ENCODE measurements around the gene PCSK7. TPM values are rescaled to one million over a fixed set of nuclear protein-coding genes. Genes with fewer than 3 reads are reported as not detected.

Gene PCSK7
- total and polyA plus RNA-seq, 12 donors, result 22.6 to 54.4 (median 42.2) TPM

GRCh38 chr11:117201658-117202305 is 30.1 kb downstream of the PCSK7 start:
- Histone ChIP-seq H3K4me1 (replicated peaks in 1 of 2) (peaks cover 16 to 22% of the 10 kb centered on the region in 2 donors), H3K9me3 (replicated peaks in 1 of 3) (no peaks in the 10 kb centered on the region), H3K36me3 (replicated peaks in 1 of 2) (peaks cover 0 to 38% of the 10 kb centered on the region in 2 donors), H3K4me3 (peak overlapping the region in 1 of 4 donors; percentile 47), H3K27ac (peak overlapping the region in 4 of 5 donors; percentile 33 to 92 (median 77)), H3K27me3 (no peaks in the 10 kb centered on the region)
- intact Hi-C loops (cut with DNase I), result no loop called here
- DNase-seq, result no peak
- TF ChIP-seq CTCF (IDR thresholded peaks at IDR 0.05) (no peak), POLR2A (IDR thresholded peaks at IDR 0.05) (no peak)
- whole genome bisulfite sequencing, 4 donors, result 50 to 72% (median 63%) methylated on average over 2 to 14 of the region's 14 CpGs

- intact Hi-C loops (cut with DNase I), result no loop called here
- WGBS, 4 donors, result 44 to 64% (median 47%) methylated on average over 12 of the region's 12 CpGs
- Histone ChIP-seq H3K4me3 (peak overlapping the region in 1 of 4 donors; percentile 47), H3K9me3 (replicated peaks in 1 of 3) (no peaks in the 10 kb centered on the region), H3K4me1 (replicated peaks in 1 of 2) (peaks cover 16 to 22% of the 10 kb centered on the region in 2 donors), H3K36me3 (replicated peaks in 1 of 2) (peaks cover 0 to 41% of the 10 kb centered on the region in 2 donors), H3K27ac (peak overlapping the region in 4 of 5 donors; percentile 48 to 92 (median 77)), H3K27me3 (no peaks in the 10 kb centered on the region)
- TF ChIP-seq CTCF (IDR thresholded peaks at IDR 0.05) (no peak), POLR2A (IDR thresholded peaks at IDR 0.05) (no peak)
- DNase-seq, result no peak
These were observed 30.8 kb downstream of the PCSK7 start for GRCh38 chr11:117200813-117201657.

GRCh38 chr11:117199916-117200812 is 31.7 kb downstream of the PCSK7 start:
- Histone ChIP-seq H3K4me3 (peak overlapping the region in 1 of 4 donors; percentile 47), H3K27ac (peak overlapping the region in 4 of 5 donors; percentile 48 to 92 (median 77)), H3K4me1 (replicated peaks in 1 of 2) (peaks cover 12 to 18% of the 10 kb centered on the region in 2 donors), H3K27me3 (no peaks in the 10 kb centered on the region), H3K9me3 (replicated peaks in 1 of 3) (no peaks in the 10 kb centered on the region), H3K36me3 (replicated peaks in 1 of 2) (peaks cover 0 to 46% of the 10 kb centered on the region in 2 donors)
- no peak for DNase-seq
- TF ChIP-seq CTCF (IDR thresholded peaks at IDR 0.05) (no peak), POLR2A (IDR thresholded peaks at IDR 0.05) (no peak)
- 49 to 59% (median 58%) methylated on average over 6 to 13 of the region's 13 CpGs for WGBS, 4 donors
- intact Hi-C loops (cut with DNase I), result no loop called here

Data from adrenal gland (tissue), 12 donors.